HepG2 (cell line): ENCODE measurements around the gene TDRD10.

Experiments
- CSRNP1 ChIP-seq: sonication (generic); formaldehyde crosslinking; IDR thresholded peaks from 2 replicates; pipeline ENCODE4 v1.8.1; 2023; ENCODE audit warnings: mild to moderate bottlenecking, missing genetic modification reagents
- CTCF ChIP-seq: sonication (generic); formaldehyde crosslinking; IDR thresholded peaks from 2 replicates; pipeline ENCODE4 v1.5.0; 2020; ENCODE audit warnings: mild to moderate bottlenecking, missing genetic modification reagents, moderate library complexity
- EP300 ChIP-seq, 3 experiments: sonication (generic) in 1 of 3; formaldehyde crosslinking in 1 of 3; IDR thresholded peaks; 2 replicates each; pipeline versions ENCODE4 v1.5.1 to v1.6.1; 2011 to 2020; ENCODE audit warnings: low read depth in 2 of 3, low read length in 2 of 3, borderline replicate concordance in 1 of 3, improper control_type of control experiment in 1 of 3, mild to moderate bottlenecking in 1 of 3, missing genetic modification reagents in 1 of 3, moderate library complexity in 1 of 3
- EZH2 ChIP-seq: conservative IDR thresholded peaks from 2 replicates; pipeline ENCODE4 v1.6.1; 2012; ENCODE audit warnings: mild to moderate bottlenecking, low read depth, low read length, moderate library complexity
- LRRFIP1 ChIP-seq: sonication (generic); formaldehyde crosslinking; conservative IDR thresholded peaks from 2 replicates; pipeline ENCODE4 v1.4.0; 2020; ENCODE audit warnings: missing genetic modification reagents
- RXRA ChIP-seq: sonication (generic); formaldehyde crosslinking; IDR thresholded peaks from 2 replicates; pipeline ENCODE4 v1.5.1; 2020; ENCODE audit warnings: missing genetic modification reagents
- ZFP91 ChIP-seq: sonication (generic); formaldehyde crosslinking; IDR thresholded peaks from 2 replicates; pipeline ENCODE4 v1.9.0; 2022; ENCODE audit warnings: missing genetic modification reagents, mild to moderate bottlenecking, borderline replicate concordance
- ZNF263 ChIP-seq: sonication (generic); formaldehyde crosslinking; IDR thresholded peaks from 2 replicates; pipeline ENCODE4 v1.4.0; 2020; ENCODE audit warnings: missing genetic modification reagents
- ZNF460 ChIP-seq: sonication (generic); formaldehyde crosslinking; IDR thresholded peaks from 2 replicates; pipeline ENCODE4 v1.5.1; 2020; ENCODE audit warnings: missing genetic modification reagents, mild to moderate bottlenecking, borderline replicate concordance
- TF ChIP-seq, protein P1 (sequence below): sonication (generic); formaldehyde crosslinking; IDR thresholded peaks from 2 replicates; pipeline ENCODE4 v1.4.0; 2020; ENCODE audit warnings: missing genetic modification reagents

GRCh38 chr1:154453574-154454352 lies 48.3 kb upstream of the TDRD10 start:
- TF ChIP-seq EZH2 (no peak), EP300 (IDR thresholded peaks at IDR 0.05; ENCODE audit: low read depth in 2 of 2, low read length in 2 of 2) (no peak), EP300 (CRISPR knock-in tag; IDR thresholded peaks at IDR 0.05; ENCODE audit: borderline replicate concordance) (no peak), LRRFIP1 (CRISPR knock-in tag) (no peak), CTCF (CRISPR knock-in tag) (no peak), ZNF263 (CRISPR knock-in tag) (no peak), RXRA (CRISPR knock-in tag) (no peak), ZNF460 (CRISPR knock-in tag) (no peak), ZFP91 (no peak), CSRNP1 (CRISPR knock-in tag) (no peak)
- TF ChIP-seq, protein P1, sequence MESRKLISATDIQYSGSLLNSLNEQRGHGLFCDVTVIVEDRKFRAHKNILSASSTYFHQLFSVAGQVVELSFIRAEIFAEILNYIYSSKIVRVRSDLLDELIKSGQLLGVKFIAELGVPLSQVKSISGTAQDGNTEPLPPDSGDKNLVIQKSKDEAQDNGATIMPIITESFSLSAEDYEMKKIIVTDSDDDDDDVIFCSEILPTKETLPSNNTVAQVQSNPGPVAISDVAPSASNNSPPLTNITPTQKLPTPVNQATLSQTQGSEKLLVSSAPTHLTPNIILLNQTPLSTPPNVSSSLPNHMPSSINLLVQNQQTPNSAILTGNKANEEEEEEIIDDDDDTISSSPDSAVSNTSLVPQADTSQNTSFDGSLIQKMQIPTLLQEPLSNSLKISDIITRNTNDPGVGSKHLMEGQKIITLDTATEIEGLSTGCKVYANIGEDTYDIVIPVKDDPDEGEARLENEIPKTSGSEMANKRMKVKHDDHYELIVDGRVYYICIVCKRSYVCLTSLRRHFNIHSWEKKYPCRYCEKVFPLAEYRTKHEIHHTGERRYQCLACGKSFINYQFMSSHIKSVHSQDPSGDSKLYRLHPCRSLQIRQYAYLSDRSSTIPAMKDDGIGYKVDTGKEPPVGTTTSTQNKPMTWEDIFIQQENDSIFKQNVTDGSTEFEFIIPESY = no peak
